NCI-H345 (cell line): Measurements from ENCODE around the gene CDC5L.

ENCODE experiments used
- DNase-seq: peaks from one replicate; lab custom pipeline; 2025; lab: John Stamatoyannopoulos, UW

The CDC5L gene

GRCh38 chr6:44373787-44374186 is 13.7 kb upstream of the CDC5L start:
- DNase-seq = no peak

- no peak for DNase-seq
Observed at GRCh38 chr6:44375071-44375470, 12.4 kb upstream of the CDC5L start.

- no peak for DNase-seq
Observed at GRCh38 chr6:44377484-44377883, 10.0 kb upstream of the CDC5L start.

- DNase-seq = no peak
Observed at GRCh38 chr6:44377971-44378370, 9.5 kb upstream of the CDC5L start.

- no peak for DNase-seq
Observed at GRCh38 chr6:44381739-44382138, 5.8 kb upstream of the CDC5L start.

GRCh38 chr6:44386364-44386928 is 1.1 kb upstream of the CDC5L start:
- DNase-seq = no peak

GRCh38 chr6:44386929-44387345 is 569 bp upstream of the CDC5L start:
- no peak for DNase-seq

GRCh38 chr6:44388135-44388487 is 605 bp downstream of the CDC5L start:
- DNase-seq = no peak

GRCh38 chr6:44388887-44389286 is 1.4 kb downstream of the CDC5L start:
- no peak for DNase-seq

- DNase-seq = no peak
Observed at GRCh38 chr6:44390158-44390683, 2.7 kb downstream of the CDC5L start.

- no peak for DNase-seq
Observed at GRCh38 chr6:44395501-44395900, 8.0 kb downstream of the CDC5L start.

GRCh38 chr6:44396968-44397367 is 9.5 kb downstream of the CDC5L start:
- no peak for DNase-seq

- no peak for DNase-seq
Observed at GRCh38 chr6:44397424-44398164, 10.1 kb downstream of the CDC5L start.

- no peak for DNase-seq
Observed at GRCh38 chr6:44399991-44400390, 12.5 kb downstream of the CDC5L start.

- no peak for DNase-seq
Observed at GRCh38 chr6:44400572-44400971, 13.1 kb downstream of the CDC5L start.

GRCh38 chr6:44401138-44401537 is 13.6 kb downstream of the CDC5L start:
- no peak for DNase-seq

GRCh38 chr6:44404022-44404714 is 16.7 kb downstream of the CDC5L start:
- no peak for DNase-seq

GRCh38 chr6:44404715-44405099 is 17.2 kb downstream of the CDC5L start:
- no peak for DNase-seq

- no peak for DNase-seq
Observed at GRCh38 chr6:44407951-44408670, 20.6 kb downstream of the CDC5L start.

GRCh38 chr6:44409207-44409794 is 21.8 kb downstream of the CDC5L start:
- no peak for DNase-seq

GRCh38 chr6:44410363-44410762 is 22.9 kb downstream of the CDC5L start:
- no peak for DNase-seq

GRCh38 chr6:44411141-44411540 is 23.6 kb downstream of the CDC5L start:
- no peak for DNase-seq
